ENCODE measurements around the gene ZNF839.
"Not testable (repeated sequence)": the region's sequence is repeated elsewhere in the genome, so short reads cannot be mapped to it uniquely, and the experiment has no call there.

Gene ZNF839

GRCh38 chr14:102333795-102334705 is 14.5 kb downstream of the ZNF839 start:
- no peak for DNase-seq

- DNase-seq, result no peak
These were observed 15.6 kb downstream of the ZNF839 start for GRCh38 chr14:102335163-102335562.

- DNase-seq, result no peak
These were observed 19.2 kb downstream of the ZNF839 start for GRCh38 chr14:102338724-102339123.

- DNase-seq, result no peak
These were observed 22.0 kb downstream of the ZNF839 start for GRCh38 chr14:102341566-102341965.

GRCh38 chr14:102342238-102342637 is 22.7 kb downstream of the ZNF839 start:
- no peak for DNase-seq

GRCh38 chr14:102344084-102344483 is 24.5 kb downstream of the ZNF839 start:
- peak in 5 of 56 donors; percentile 48 to 57 (median 51) for DNase-seq

GRCh38 chr14:102344485-102344884 is 24.9 kb downstream of the ZNF839 start:
- DNase-seq, result peak in 54 of 56 donors; percentile 18 to 92 (median 77)

GRCh38 chr14:102345232-102345631 is 25.7 kb downstream of the ZNF839 start:
- peak in 1 of 56 donors; percentile 21 for DNase-seq

GRCh38 chr14:102346645-102347044 is 27.1 kb downstream of the ZNF839 start:
- no peak for DNase-seq

- no peak for DNase-seq
These were observed 28.8 kb downstream of the ZNF839 start for GRCh38 chr14:102348376-102348775.

- no peak for DNase-seq
These were observed 31.5 kb downstream of the ZNF839 start for GRCh38 chr14:102351023-102351422.

- not testable (repeated sequence) for DNase-seq
These were observed 32.0 kb downstream of the ZNF839 start for GRCh38 chr14:102351593-102351992.

- peak in 11 of 56 donors; percentile 8 to 28 (median 20) for DNase-seq
These were observed 32.7 kb downstream of the ZNF839 start for GRCh38 chr14:102352213-102352612.

GRCh38 chr14:102353126-102353619 is 33.6 kb downstream of the ZNF839 start:
- no peak for DNase-seq

GRCh38 chr14:102356280-102356679 is 36.7 kb downstream of the ZNF839 start:
- no peak for DNase-seq

GRCh38 chr14:102359341-102359740 is 39.8 kb downstream of the ZNF839 start:
- no peak for DNase-seq

GRCh38 chr14:102360388-102360787 is 40.8 kb downstream of the ZNF839 start:
- no peak for DNase-seq

- no peak for DNase-seq
These were observed 42.5 kb downstream of the ZNF839 start for GRCh38 chr14:102362084-102362483.

GRCh38 chr14:102362545-102363181 is 43.1 kb downstream of the ZNF839 start, which contains the start of the genes CINP and TECPR2:
TSS of gene CINP (minus strand) at chr14:102362890. CDS start at chr14:102362851, 39 bp downstream.
TSS of gene TECPR2 (plus strand) at chr14:102362941. CDS start at chr14:102376722, 13,781 bp downstream.
- DNase-seq, result peak; percentile 75 to 99 (median 96)

GRCh38 chr14:102363182-102363943 is 43.8 kb downstream of the ZNF839 start:
- DNase-seq, result peak in 25 of 56 donors; percentile 45 to 82 (median 60)

GRCh38 chr14:102370305-102370809 is 50.8 kb downstream of the ZNF839 start:
- no peak for DNase-seq

All from nucleus accumbens (tissue), 56 donors.